NCI-H2196 treated with DMSO at 0.1 percent for 48 hours (cell line): ENCODE results near the gene MTFMT.

Source experiments
- DNase-seq: peaks from one replicate; lab custom pipeline; 2025; ENCODE audit not compliant: unreplicated experiment; lab: John Stamatoyannopoulos, UW

The MTFMT gene

GRCh38 chr15:64989416-64990167, 39.8 kb downstream of the MTFMT start, which contains the start of gene SPG21:
Gene SPG21 (minus strand): TSS chr15:64989914. CDS start chr15:64983569, 6,345 bp downstream.
- peak; percentile 75 for DNase-seq

DNA sequence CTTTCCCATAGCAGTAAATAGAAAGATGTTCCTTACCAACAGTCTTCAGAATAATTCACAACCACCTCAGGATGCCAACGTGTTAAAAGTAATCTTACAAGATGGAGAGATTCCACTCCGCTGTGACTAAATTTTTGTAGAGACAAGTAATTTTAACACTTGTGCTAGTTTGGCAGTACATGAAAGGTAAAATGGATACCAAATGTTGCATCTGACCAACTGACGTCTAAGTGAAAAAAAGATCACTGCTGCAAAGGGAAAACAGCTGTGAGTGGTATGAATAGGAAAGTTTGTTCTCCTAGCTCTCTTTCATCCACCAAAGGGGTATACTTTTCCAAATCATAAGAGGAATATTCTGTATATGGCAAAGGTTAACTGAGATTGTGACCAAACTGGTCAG, 42.3 kb downstream of the MTFMT start:
- DNase-seq = no peak

DNA sequence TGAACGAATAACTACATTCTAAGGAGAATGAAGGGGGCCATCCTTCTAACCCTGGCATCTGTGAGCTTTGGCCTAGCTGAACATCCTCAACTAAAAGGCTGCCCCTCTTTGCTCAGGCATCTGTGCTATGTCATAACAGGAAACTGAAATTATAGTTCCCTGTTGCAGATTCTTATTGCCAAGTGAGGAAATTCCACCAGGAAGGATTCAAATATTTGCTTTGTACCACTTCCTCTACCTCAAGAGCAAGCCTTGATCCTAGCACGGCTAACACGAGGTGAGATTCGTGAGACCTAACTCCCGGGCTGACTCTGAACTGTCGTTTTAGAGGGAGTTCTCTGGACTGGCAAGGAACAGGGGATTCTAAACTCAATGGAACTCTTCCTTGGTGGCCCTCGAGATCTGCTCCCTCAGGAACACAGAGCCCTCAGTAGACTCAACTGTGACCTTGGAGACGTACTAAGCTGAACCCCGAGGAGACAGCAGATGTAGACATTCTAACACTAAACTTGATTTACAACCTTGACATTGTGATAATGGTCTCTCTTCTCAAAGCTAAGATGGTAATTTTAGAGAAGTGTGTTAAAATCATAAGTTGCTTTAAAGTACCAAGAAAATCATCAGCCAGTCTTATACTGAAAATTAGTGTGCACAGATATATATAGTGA, 43.9 kb downstream of the MTFMT start:
- no peak for DNase-seq

DNA sequence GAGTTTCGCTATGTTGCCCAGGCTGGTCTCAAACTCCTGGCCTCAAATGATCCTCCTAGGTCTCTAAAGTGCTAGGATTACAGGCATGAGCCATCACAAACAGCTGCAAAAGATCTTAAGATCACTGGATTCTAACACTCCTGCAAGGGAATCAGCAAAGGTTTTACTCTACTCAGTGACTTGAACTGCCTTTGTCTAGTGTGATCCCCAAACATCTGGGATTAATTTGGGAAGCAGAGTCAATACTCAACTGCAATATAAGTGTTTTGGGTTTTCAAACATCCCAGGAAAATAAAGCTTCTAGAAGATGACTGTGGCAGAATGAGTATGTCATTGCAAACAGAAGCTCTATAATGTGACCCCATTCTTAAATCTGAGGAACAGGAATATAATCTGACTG, 47.0 kb downstream of the MTFMT start:
- no peak for DNase-seq

- DNase-seq = no peak
Measured at GRCh38 chr15:64981812-64982431, 47.5 kb downstream of the MTFMT start.

GRCh38 chr15:64979252-64979710, 50.2 kb downstream of the MTFMT start:
- DNase-seq = no peak

DNA sequence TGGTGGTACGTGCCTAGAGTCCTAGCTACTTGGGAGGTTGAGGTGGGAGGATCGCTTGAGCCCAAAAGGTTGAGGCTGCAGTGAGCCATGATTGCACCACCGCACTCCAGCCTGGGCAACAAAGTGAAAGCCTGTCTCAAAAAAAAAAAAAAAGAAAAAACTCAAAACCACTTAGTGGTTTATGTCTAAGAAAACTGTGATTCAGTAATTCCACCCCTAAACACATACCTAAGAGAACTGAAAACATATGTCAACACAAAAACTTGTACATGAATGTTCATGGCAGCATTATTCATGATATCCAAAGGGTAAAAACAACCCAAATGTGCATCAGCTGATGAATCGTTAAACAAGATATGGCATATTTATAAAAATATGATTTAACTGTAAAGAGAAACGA, 54.0 kb downstream of the MTFMT start:
- DNase-seq = no peak

GRCh38 chr15:64970698-64971097, 58.7 kb downstream of the MTFMT start:
- DNase-seq = no peak

GRCh38 chr15:64969401-64969800, 60.0 kb downstream of the MTFMT start:
- DNase-seq = no peak

DNA sequence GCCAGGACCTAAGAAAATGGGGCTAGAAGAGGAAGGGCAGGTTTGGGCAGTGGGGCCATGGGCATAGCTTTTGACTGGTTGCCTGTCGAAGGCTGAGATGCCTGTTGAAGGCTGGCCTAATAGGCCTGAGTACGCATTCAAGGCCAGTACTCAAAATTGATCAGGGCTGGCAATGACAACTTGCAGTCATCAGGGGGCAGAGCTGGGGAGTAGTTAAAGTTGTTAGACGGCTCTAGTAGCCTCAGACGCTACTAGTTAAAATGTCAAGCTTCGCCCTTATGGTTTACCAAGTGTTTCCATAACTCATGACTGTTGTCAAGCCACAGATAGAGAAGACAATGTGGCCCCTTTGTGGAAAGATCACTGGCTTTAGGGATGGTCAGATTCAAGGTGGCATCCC, 68.4 kb downstream of the MTFMT start:
- DNase-seq = no peak

DNA sequence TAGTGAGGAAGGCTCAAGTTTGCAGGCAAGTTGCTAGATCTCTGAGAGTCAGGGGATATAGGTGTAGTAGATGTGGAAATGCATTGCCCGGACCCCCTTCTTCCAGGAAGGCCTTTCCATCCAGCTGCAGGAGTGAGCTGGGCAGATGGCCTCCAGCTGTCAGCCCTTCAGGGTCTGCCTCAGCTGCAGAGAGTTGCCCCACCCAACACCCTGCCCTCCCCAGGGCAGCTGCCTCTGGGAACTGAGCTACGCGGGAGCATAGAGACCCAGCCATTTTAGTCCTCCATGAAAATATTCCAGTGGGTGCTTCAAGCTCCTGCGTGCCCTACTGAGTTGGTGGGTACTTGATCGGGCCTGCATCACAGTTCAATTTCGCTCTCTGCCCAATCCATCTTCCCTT, 69.3 kb downstream of the MTFMT start:
- no peak for DNase-seq

DNA sequence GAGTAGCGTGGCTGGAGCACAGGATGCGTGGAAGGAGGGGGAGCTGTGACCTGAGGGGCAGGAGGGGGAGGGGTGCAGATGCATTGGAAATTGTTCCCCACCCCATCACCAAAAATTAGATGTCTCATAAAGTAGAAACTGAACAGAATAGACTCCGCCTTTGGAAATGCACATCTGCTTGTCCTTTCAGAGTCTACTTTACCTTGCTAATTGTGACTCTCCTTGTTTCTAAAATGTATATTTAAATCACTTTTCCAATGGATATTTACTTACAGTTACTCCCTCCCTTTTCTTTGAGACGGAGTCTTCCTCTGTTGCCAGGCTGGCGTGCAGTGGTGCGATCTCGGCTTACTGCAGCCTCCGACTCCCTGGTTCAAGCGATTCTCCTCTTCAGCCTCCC, 70.3 kb downstream of the MTFMT start:
- no peak for DNase-seq

DNA sequence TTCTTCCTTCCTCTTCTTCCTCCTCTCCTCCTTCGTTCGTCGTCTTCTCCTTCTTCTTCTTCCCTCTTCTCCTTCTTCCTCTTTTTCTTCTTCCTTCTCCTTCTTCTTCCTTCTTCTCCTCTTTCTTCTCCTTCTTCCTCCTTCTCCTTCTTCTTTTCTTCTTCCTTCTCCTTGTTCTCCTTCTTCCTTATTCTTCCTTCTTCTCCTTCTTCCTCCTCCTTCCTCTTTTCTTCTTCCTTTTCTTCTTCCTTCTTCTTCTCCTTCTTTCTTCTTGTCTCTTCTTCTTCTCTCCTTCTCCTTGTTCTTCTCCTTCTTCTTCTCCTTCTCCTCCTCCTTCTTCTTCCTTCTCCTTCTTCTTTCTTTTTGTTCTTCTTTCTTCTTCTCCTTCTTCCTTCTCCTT, 75.0 kb downstream of the MTFMT start:
- DNase-seq = no peak

- no peak for DNase-seq
Measured at GRCh38 chr15:64951777-64952418, 77.5 kb downstream of the MTFMT start.
